Activated CD8-positive, alpha-beta memory T cell treated with anti-CD3 and anti-CD28 coated beads, Interleukin-2, amount 10 ng/mL, durations not matched to agents 7 days and 5 days (primary cell): ENCODE data around the gene ZNF468. TPM values are rescaled to one million over a fixed set of nuclear protein-coding genes. Genes with fewer than 3 reads are reported as not detected.
"Not testable (repeated sequence)": the region's sequence is repeated elsewhere in the genome, so short reads cannot be mapped to it uniquely, and the experiment has no call there.

Source experiments
- ATAC-seq: fragments of 150-1000 bp; cut with Tn5 transposase; one replicate; pipeline ENCODE4 v1.10.0; 2021; ENCODE audit warnings: moderate library complexity
- CTCF ChIA-PET: fragments of 350-600 bp; sonication (Branson Sonifier 250); formaldehyde crosslinking; loops from one replicate; lab custom pipeline; 2021; ENCODE audit warnings: antibody characterized with exemption; lab: Charles Lee
- DNase-seq: peaks from one replicate; pipeline ENCODE4 v3.0.0-alpha.2; 2020
- H3K27ac Mint-ChIP-seq: one replicate; pipeline ENCODE4 v1.8.0; 2021; ENCODE audit warnings: mild to moderate bottlenecking, mixed read lengths
- H3K27me3 Mint-ChIP-seq: one replicate; pipeline ENCODE4 v1.8.0; 2021; ENCODE audit warnings: mixed read lengths
- H3K36me3 Mint-ChIP-seq: one replicate; pipeline ENCODE4 v1.8.0; 2021; ENCODE audit warnings: mild to moderate bottlenecking, mixed read lengths
- H3K4me1 Mint-ChIP-seq: one replicate; pipeline ENCODE4 v1.8.0; 2021; ENCODE audit warnings: mixed read lengths
- H3K4me3 Mint-ChIP-seq: one replicate; pipeline ENCODE4 v1.8.0; 2021; ENCODE audit warnings: mild to moderate bottlenecking, moderate library complexity, mixed read lengths
- H3K9me3 Mint-ChIP-seq: one replicate; pipeline ENCODE4 v1.8.0; 2022; ENCODE audit warnings: low read depth, mixed read lengths
- total RNA-seq, 2 experiments: library from RNA; stranded (reverse); gene quantifications; one replicate each; pipeline ENCODE4 v1.2.3, GENCODE V29; 2021

The ZNF468 gene
- 10 to 100 TPM; 12.3 to 18.6 TPM for total RNA-seq

- Mint-ChIP-seq H3K9me3 (peaks cover 17% of the 10 kb centered on the region), H3K4me3 (peak within 1 kb of the TSS; percentile 82), H3K27ac (peak within 1 kb of the TSS; percentile 87), H3K4me1 (peaks cover 21% of the 10 kb centered on the region), H3K36me3 (peaks cover 36% of the 10 kb centered on the region)
- CTCF ChIA-PET, H3K27me3 Mint-ChIP-seq: not testable (repeated sequence)
- DNase-seq (peak; percentile 83), ATAC-seq (peak; percentile 100)
Observed at GRCh38 chr19:52857378-52858191, at the start of gene ZNF468. Gene ZNF468 (minus strand): TSS chr19:52857619. CDS start chr19:52854272, 3,347 bp downstream.

DNA sequence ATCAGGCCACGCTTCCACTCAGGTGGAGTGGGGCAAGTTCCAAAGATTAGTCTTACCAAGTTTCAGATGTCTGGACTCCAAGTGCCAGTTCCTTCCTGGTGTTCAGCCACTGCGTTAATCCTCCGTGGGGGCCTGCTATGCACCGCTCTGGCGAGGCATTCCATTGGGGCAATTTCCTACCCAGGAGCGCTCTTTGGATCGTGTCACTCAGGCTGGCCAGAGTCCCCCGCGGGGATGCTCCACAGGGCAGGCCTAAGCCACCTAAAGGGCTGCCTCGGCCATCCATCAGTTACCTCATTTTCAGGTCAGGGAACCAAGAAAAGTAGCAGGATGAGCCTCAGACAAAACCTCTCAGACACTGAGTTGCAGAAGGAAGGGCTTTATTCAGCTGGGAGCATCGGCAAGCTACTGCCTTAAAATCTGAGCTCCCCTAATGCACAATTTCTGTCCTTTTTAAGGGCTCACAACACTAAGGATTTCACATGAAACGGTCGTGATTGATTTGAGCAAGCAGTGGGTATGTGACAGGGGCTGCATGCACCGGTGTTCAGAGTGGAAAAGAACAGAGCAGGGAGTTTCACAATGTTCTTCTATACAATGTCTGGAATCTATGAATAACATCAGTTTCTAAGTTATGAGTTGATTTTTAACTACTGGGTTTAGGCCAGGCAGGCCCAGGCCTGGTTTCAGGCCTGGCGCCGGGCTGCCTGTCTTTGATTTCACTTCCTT, 46.8 kb upstream of the ZNF468 start:
- H3K4me3 Mint-ChIP-seq, H3K27ac Mint-ChIP-seq, ATAC-seq, H3K4me1 Mint-ChIP-seq, CTCF ChIA-PET, H3K27me3 Mint-ChIP-seq, DNase-seq: not testable (repeated sequence)
- Mint-ChIP-seq H3K36me3 (peaks cover 41% of the 10 kb centered on the region), H3K9me3 (peaks cover 29% of the 10 kb centered on the region)

DNA sequence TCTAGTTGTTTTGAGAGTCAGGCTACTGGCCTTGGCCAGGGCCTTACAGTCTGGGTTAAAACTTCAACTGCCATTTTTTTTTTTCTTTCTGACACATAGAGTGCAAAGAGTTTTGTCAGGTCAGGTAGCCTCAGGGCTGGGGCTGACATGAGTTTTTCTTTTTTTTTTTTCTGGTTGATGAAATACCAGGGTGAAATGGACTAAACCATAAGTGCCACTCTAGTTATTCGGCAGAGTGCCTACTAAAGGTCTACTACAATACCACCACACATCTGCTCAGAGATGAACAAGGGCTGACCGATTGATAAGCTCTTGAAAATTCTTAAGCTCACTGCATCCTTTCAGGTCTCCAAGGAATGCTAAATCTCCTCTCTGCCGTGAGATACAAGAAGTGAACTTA, 44.4 kb upstream of the ZNF468 start:
- Mint-ChIP-seq H3K4me3 (no peak overlapping the region), H3K4me1 (peaks cover 4% of the 10 kb centered on the region), H3K9me3 (peaks cover 19% of the 10 kb centered on the region), H3K27ac (no peak overlapping the region), H3K36me3 (peaks cover 36% of the 10 kb centered on the region), H3K27me3 (no peaks in the 10 kb centered on the region)
- ATAC-seq = no peak
- CTCF ChIA-PET = no interaction called here
- no peak for DNase-seq

- H3K9me3 Mint-ChIP-seq, DNase-seq, ATAC-seq, H3K4me3 Mint-ChIP-seq, H3K27me3 Mint-ChIP-seq: not testable (repeated sequence)
- CTCF ChIA-PET = interaction anchor here (1.2 to 1.5 kb wide), 2 partner anchors 12 to 15 kb away, joined by 3 read pairs; no protein-coding TSS in a partner anchor
- Mint-ChIP-seq H3K4me1 (peaks cover 10% of the 10 kb centered on the region), H3K27ac (peak overlapping the region; percentile 40), H3K36me3 (peaks cover 35% of the 10 kb centered on the region)
Observed at GRCh38 chr19:52898596-52898995, 41.2 kb upstream of the ZNF468 start.

GRCh38 chr19:52898101-52898500, 40.7 kb upstream of the ZNF468 start:
- H3K9me3 Mint-ChIP-seq = peaks cover 7% of the 10 kb centered on the region
- H3K27ac Mint-ChIP-seq = no peak overlapping the region
- peaks cover 10% of the 10 kb centered on the region for H3K4me1 Mint-ChIP-seq
- ATAC-seq (no peak), DNase-seq (no peak)
- CTCF ChIA-PET = interaction anchor here (1.2 to 1.5 kb wide), 2 partner anchors 12 to 16 kb away, joined by 3 read pairs; no protein-coding TSS in a partner anchor
- H3K36me3 Mint-ChIP-seq = peaks cover 37% of the 10 kb centered on the region
- peak overlapping the region; percentile 88 for H3K4me3 Mint-ChIP-seq
- no peaks in the 10 kb centered on the region for H3K27me3 Mint-ChIP-seq

- Mint-ChIP-seq H3K4me3 (peak within 1 kb of the TSS; percentile 88), H3K4me1 (peaks cover 10% of the 10 kb centered on the region), H3K9me3 (peaks cover 7% of the 10 kb centered on the region), H3K36me3 (peaks cover 44% of the 10 kb centered on the region), H3K27ac (peak within 1 kb of the TSS; percentile 94), H3K27me3 (no peaks in the 10 kb centered on the region)
- DNase-seq = peak; percentile 96
- ATAC-seq = peak; percentile 100
- CTCF ChIA-PET = interaction anchor here (1.2 to 1.5 kb wide), 2 partner anchors 13 to 16 kb away, joined by 3 read pairs; no protein-coding TSS in a partner anchor
Observed at GRCh38 chr19:52897138-52897935, 39.9 kb upstream of the ZNF468 start, which contains the start of gene ZNF320. Gene ZNF320 (minus strand): TSS chr19:52897635. CDS start chr19:52890255, 7,380 bp downstream.

DNA sequence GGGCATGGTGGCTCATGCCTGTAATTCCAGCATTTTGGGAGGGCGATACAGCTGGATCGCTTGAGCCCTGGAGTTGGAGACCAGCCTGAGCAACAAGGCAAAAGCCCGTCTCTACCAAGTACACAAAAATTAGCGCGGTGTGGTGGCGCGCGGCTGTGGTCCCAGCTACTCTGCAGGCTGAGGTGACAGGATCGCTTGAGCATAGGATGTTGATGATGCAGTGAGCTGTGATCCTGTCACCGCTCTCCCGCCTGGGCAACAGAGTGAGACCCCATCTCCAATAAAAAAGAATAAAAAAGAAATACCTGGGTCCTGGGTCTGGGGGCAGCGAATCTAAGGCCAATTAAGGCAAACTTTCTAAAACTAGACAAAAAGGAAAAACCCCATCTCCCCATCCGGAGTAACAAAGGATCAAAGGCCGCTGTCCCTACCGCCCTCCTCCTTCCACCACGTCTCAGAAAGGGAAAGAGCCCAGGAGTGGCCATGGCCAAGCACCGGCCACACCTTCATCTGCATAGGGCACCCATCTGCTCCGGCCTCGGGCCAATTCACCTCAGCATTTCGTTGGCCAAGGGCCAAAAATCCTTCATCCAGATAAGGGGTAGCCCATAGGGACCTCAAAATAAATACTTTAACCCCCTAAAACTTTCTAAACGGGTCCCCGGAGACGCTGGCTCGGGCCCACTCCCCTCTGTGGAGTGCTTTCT, 39.2 kb upstream of the ZNF468 start:
- CTCF ChIA-PET = no interaction called here

DNA sequence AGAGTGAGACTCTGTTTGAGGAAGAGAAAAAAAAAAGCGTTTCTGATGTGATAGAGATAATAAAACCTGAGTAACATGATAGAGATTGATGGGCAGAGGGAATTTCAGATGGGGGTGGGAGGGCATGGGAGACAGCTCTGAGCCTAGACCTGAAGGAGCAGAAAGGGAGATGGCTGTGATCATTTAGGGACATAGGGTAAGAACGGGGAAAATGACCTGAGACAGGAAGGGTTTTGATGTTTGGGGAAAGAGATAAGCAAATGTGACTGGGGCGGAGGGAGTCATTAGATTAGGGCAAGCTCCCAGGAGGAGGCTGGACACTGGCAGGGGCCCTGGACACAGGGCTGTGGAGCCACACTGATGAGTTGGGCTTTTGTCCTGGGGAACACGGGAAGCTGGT, 33.9 kb upstream of the ZNF468 start:
- Mint-ChIP-seq H3K36me3 (peaks cover 81% of the 10 kb centered on the region), H3K4me1 (peaks cover 4% of the 10 kb centered on the region), H3K4me3 (no peak overlapping the region), H3K27me3 (no peaks in the 10 kb centered on the region), H3K9me3 (peaks cover 4% of the 10 kb centered on the region), H3K27ac (no peak overlapping the region)
- DNase-seq (no peak), ATAC-seq (no peak)
- CTCF ChIA-PET = no interaction called here

More for the DNA sequence above, 39.2 kb upstream of the ZNF468 start:
- Mint-ChIP-seq H3K36me3 (peaks cover 50% of the 10 kb centered on the region), H3K4me3 (peak overlapping the region; percentile 88), H3K27me3 (no peaks in the 10 kb centered on the region), H3K27ac (peak overlapping the region; percentile 94), H3K9me3 (peaks cover 7% of the 10 kb centered on the region), H3K4me1 (peaks cover 10% of the 10 kb centered on the region)
- ATAC-seq (no peak), DNase-seq (no peak)

- H3K36me3 Mint-ChIP-seq = peaks cover 82% of the 10 kb centered on the region
- no peak overlapping the region for H3K27ac Mint-ChIP-seq
- DNase-seq (no peak), ATAC-seq (no peak)
- H3K4me3 Mint-ChIP-seq = no peak overlapping the region
- no peaks in the 10 kb centered on the region for H3K27me3 Mint-ChIP-seq
- H3K4me1 Mint-ChIP-seq = peaks cover 3% of the 10 kb centered on the region
- H3K9me3 Mint-ChIP-seq = peaks cover 5% of the 10 kb centered on the region
- CTCF ChIA-PET = no interaction called here
Observed at GRCh38 chr19:52889931-52890330, 32.5 kb upstream of the ZNF468 start.

DNA sequence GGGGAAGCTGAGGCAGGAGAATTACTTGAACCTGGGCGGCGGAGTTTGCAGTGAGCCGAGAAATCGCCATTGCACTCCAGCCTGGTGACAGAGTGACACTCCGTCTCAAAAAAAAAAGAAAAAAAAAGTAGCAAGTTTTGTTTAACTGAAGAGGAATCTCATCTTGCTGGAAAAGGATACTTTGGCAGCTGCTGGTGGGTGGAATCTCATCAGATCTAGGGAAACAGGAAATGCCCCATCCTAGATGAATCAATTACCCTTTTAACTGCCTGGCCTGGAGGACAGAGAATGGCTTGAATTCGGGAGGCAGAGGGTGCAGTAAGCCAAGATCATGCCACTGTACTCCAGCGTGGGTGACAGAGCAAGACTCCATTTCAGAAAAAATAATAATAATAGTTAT, 31.7 kb upstream of the ZNF468 start:
- Mint-ChIP-seq H3K9me3 (peaks cover 7% of the 10 kb centered on the region), H3K4me3 (no peak overlapping the region), H3K27ac (no peak overlapping the region), H3K27me3 (no peaks in the 10 kb centered on the region), H3K4me1 (no peaks in the 10 kb centered on the region), H3K36me3 (peaks cover 82% of the 10 kb centered on the region)
- no peak for ATAC-seq
- no peak for DNase-seq
- CTCF ChIA-PET = no interaction called here

GRCh38 chr19:52880895-52881389, 23.5 kb upstream of the ZNF468 start:
- DNase-seq (no peak), ATAC-seq (no peak)
- no peak overlapping the region for H3K4me3 Mint-ChIP-seq
- no peaks in the 10 kb centered on the region for H3K4me1 Mint-ChIP-seq
- H3K9me3 Mint-ChIP-seq = peaks cover 48% of the 10 kb centered on the region
- peaks cover 80% of the 10 kb centered on the region for H3K36me3 Mint-ChIP-seq
- H3K27ac Mint-ChIP-seq = no peak overlapping the region
- CTCF ChIA-PET = no interaction called here
- H3K27me3 Mint-ChIP-seq = no peaks in the 10 kb centered on the region

DNA sequence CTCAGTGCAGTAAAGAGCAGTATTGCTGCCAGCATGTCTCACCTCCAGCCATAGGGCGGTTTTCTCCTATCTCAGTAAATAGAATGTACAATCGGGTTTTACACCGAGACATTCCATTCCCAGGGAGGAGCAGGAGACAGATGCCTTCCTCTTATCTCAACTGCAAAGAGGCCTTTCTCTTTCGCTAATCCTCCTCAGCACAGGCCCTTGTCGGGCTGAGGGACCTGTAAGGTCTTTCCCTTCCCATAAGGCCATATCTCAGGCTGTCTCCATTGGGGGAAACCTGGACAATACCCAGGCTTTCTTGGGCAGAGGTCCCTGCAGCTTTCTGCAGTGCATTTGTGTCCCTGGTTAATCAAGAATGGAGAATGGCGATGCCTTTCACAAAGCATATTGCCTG, 15.6 kb upstream of the ZNF468 start:
- Mint-ChIP-seq H3K9me3 (peaks cover 24% of the 10 kb centered on the region), H3K36me3 (peaks cover 20% of the 10 kb centered on the region)
- H3K4me1 Mint-ChIP-seq, H3K27me3 Mint-ChIP-seq, H3K27ac Mint-ChIP-seq, H3K4me3 Mint-ChIP-seq, ATAC-seq, DNase-seq, CTCF ChIA-PET: not testable (repeated sequence)
